HG03135 (cell line): Measurements from ENCODE around the gene FBXO21.
"Not testable (repeated sequence)": the region's sequence is repeated elsewhere in the genome, so short reads cannot be mapped to it uniquely, and the experiment has no call there.

Experiments
- ATAC-seq: cut with Tn5 transposase; IDR thresholded peaks from one replicate; pipeline ENCODE4 v1.9.1; 2021; ENCODE audit warnings: mild to moderate bottlenecking, moderate library complexity; ENCODE audit not compliant: unreplicated experiment

The FBXO21 gene

GRCh38 chr12:117109943-117110635 is 80.2 kb downstream of the FBXO21 start:
- ATAC-seq = no peak

GRCh38 chr12:117105902-117106301 is 84.4 kb downstream of the FBXO21 start:
- no peak for ATAC-seq

DNA sequence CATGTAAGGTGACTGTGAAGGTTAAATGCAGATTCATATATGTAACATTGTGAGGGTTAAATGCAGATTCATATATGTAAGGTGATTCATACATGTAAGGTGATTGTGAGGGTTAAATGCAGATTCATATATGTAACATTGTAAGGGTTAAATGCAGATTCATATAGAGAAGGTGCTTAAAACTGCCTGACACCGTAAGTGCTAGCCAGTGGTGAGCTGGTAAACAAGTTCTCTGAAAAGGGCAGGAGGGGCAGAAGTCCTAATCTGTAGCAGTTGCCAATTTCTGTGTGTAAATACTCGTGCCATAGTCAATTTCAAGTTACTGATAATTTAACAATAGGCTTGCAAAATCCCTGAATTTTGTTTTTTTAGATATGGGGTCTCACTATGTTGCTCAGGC is 86.3 kb downstream of the FBXO21 start:
- ATAC-seq = not testable (repeated sequence)

GRCh38 chr12:117102800-117103181 is 87.5 kb downstream of the FBXO21 start:
- no peak for ATAC-seq

DNA sequence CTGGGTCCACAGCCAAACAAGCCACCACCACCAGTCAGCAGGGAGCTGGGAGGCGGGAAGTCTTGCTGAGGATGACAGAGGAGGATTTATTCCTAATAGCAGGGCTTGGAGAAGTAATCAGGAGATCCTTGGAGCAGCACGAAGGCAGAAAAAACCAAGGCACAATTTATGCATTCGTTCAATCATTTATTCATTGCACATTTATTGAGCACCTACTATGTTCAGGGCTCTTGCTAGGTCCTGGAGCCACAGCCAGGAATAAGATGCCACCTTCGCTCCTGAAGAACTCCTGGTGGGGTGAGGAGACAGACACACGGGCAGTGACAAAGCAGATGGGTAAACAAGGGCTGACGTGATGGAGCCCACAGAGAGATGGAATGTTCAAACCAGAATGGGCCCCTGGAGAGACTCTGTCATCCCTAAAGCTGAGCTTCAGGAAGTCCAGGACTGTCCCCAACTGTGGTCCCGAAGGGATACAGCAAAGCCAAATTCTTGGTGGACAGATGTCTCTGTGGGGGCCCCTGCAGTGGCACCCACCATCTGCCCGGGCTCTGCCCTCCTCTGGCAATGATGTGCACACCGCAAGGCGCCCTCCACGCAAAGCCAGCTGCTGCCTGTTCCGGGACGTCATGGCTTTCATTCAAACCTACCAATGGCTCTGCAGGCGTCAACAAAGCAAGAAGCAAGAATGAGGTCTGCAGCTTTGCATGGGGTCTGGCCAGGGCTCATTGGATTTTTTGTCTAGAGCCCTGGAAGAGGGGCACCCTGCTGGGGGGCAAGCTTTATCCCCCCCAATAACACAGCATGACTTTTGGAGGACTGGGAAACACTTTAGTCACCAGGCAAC is 88.1 kb downstream of the FBXO21 start:
- no peak for ATAC-seq

GRCh38 chr12:117100851-117101673 is 89.2 kb downstream of the FBXO21 start:
- ATAC-seq = no peak

DNA sequence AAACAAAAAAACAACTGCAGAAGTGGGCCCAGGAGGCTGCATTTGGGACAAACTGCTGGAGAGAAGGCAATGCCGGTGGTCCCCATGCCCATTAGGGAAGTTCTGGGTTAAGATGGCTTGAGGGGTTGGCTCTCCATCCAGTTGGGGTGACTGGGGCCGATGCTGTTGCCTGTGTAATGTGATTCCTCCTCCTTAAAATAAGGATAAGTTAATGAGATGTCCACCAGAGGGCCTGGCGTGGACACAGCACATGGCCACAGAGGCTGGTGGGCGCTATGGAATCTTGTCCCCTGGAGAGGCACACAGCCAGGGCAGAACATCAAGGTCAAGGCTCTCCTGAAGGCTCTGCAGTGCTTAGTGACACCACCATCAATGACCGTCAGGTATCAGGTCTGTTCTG is 90.0 kb downstream of the FBXO21 start:
- ATAC-seq = no peak

- ATAC-seq = peak; percentile 36
Measured at GRCh38 chr12:117098361-117099217, 91.7 kb downstream of the FBXO21 start.

DNA sequence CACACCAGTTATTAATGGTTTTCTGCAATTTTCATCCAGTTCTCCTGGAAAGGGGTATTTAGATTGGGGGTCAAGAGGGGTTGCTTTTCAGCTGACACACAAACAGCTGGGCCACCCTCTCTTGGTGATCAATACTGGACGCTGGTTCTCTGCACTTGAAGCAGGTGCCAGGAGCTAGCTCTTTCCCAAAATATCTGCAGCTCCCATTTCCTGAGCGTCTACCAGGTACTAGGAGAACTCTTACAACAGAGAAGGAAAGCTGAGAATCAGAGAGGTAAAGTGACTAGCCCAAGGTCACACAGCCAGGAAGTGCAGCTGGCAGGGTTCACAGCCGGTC is 92.3 kb downstream of the FBXO21 start:
- ATAC-seq = no peak

DNA sequence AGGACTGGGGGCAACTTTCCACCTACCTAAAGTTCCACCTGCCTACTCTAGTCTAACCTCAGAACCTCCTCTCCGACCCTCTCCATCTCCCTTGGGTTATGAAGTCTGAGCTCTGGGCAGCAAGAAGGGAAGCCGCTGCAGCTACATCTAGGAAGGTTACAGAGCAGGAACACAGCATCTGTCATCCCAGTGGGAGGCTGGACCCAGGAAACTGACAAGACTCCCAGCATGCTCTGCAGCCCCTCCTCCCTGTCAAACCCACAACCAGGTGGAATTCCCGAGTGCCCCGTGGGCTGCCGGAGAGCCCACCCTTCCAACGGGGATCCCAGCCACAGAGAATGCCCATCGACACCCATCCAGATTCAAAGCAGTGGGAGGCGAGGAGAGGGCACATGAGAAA is 93.1 kb downstream of the FBXO21 start:
- no peak for ATAC-seq

DNA sequence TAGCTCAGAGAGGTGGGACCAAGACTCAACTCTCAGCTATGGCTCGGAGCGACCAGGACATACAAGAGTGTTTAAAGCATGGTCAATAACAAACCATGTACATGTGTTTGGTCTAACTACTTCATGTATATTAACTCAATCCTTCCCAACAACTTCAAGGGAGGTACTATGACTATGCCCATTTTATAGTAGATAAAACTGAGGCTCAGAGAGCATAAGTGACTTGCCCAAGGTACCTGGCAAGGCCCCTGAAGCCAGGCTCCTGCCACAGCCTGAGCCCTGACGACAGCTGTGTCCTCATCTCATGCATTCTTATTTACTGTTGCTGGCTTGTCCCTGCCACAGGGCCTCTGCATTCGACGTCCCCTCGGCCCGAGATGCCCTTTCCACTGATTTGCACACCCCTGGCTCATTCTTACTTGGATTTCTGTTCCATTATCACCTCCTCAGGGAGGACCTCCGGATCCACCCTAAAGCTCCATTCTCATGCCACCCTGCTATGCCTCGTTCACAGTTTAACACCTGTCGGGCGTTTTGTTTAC is 93.7 kb downstream of the FBXO21 start:
- ATAC-seq = no peak

DNA sequence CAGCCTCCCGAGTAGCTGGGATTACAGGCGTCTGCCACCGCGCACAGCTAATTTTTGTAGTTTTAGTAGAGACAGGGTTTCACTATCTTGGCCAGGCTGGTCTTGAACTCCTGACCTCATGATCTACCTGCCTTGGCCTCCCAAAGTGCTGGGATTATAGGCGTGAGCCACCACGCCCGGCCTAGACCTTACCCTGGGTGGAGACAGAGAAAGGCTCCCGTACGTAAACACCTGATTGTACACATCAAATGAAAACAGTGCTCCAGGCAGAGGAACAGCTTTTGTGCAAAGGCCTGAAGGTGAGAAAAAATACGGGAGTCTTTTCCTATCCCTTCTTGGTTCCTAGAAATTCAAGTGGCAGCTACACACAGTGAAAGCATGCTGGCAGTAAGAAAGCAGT is 95.1 kb downstream of the FBXO21 start:
- not testable (repeated sequence) for ATAC-seq

DNA sequence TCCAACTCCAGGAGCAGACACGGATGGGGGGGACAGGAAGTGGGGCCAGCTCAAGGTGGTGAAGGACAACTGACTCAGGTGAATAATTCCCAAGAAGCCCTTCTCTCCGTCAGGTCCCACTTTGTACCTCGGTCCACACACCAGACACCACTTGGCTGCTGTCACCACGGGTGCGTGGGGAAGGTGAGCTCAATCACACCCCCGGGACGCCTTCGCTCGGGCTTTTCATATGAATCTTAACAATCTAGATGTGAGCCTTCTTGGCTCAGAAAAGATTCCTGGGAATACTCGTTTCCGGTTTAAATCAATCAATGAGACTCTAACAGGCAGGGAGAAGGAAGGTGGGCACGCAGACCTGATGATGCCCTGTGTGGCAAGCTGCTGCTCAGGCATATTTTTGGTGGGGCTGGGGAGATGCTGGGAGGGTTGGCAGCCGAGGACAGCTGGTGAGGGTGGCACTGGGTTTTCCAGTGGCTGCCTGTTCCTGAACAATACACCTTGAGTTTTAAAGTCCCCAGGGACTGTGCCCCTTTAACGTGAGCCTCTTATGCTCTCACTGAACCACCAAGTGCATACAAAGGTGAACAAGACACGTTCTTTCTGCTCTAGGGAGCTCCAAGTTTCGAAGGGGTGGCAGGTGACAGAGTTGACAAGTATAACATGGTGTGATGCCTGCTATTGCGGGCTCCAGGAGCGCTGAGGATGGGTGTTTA is 96.2 kb downstream of the FBXO21 start:
- ATAC-seq = no peak

DNA sequence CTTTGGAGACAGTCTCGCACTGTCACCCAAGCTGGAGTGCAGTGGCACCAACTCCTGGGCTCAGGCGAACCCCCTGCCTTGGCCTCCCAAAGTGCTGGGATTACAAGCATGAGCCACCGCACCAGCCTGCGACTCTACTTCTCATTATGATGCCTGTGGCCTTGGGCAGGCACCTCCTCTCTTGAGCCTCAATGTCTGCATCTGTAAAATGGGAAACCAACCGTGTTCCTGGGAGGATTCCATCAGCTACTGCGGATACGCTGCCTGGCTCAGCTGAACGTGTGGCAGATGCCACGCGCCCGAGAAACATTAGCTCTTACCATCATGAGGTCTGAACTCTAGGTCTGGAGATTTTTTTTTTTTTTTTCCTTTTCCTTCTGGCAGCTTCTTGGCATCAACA is 96.8 kb downstream of the FBXO21 start:
- no peak for ATAC-seq

DNA sequence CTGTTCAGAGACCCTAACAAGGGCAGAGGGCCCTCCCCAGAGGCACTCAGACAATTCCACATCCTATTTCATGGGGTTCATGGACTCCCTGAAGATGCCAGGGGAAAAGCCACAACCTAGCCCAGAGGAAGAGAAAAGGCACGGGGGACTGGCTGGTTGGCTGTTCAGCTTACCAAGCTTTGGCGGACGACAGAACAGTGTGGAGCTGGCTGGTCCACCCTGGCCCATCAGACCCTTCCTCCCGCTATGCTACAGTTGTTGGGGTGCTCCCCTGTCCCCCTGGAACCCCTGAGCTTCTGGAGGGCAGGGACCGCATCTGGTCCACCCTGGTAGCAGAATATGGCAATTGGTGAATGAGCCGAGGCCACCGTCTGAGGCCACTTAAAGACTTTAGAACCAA is 97.4 kb downstream of the FBXO21 start:
- no peak for ATAC-seq

- no peak for ATAC-seq
Measured at GRCh38 chr12:117092511-117092780, 97.8 kb downstream of the FBXO21 start.
